Measurements from ENCODE around the gene PAPOLG. TPM values are rescaled to one million over a fixed set of nuclear protein-coding genes. Genes with fewer than 3 reads are reported as not detected.

Gene PAPOLG
- total and polyA plus RNA-seq, 12 donors: 4.5 to 18.5 (median 10.6) TPM

- intact Hi-C loops (cut with DNase I): no loop called here
- Histone ChIP-seq H3K27me3 (no peaks in the 10 kb centered on the region), H3K4me3 (no peak overlapping the region), H3K36me3 (replicated peaks in 1 of 2) (no peaks in the 10 kb centered on the region), H3K9me3 (replicated peaks in 1 of 3) (no peaks in the 10 kb centered on the region), H3K4me1 (replicated peaks in 1 of 2) (no peaks in the 10 kb centered on the region), H3K27ac (no peak overlapping the region)
- TF ChIP-seq, protein P1, sequence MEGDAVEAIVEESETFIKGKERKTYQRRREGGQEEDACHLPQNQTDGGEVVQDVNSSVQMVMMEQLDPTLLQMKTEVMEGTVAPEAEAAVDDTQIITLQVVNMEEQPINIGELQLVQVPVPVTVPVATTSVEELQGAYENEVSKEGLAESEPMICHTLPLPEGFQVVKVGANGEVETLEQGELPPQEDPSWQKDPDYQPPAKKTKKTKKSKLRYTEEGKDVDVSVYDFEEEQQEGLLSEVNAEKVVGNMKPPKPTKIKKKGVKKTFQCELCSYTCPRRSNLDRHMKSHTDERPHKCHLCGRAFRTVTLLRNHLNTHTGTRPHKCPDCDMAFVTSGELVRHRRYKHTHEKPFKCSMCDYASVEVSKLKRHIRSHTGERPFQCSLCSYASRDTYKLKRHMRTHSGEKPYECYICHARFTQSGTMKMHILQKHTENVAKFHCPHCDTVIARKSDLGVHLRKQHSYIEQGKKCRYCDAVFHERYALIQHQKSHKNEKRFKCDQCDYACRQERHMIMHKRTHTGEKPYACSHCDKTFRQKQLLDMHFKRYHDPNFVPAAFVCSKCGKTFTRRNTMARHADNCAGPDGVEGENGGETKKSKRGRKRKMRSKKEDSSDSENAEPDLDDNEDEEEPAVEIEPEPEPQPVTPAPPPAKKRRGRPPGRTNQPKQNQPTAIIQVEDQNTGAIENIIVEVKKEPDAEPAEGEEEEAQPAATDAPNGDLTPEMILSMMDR (IDR thresholded peaks at IDR 0.05): no peak
- TF ChIP-seq POLR2A (IDR thresholded peaks at IDR 0.05): no peak
- WGBS, 4 donors: 67 to 71% (median 70%) methylated on average over 4 to 7 of the region's 7 CpGs
- no peak for DNase-seq
Measured at GRCh38 chr2:60745761-60746160, 10.3 kb upstream of the PAPOLG start.

- H3K27me3 ChIP-seq: no peaks in the 10 kb centered on the region
- DNase-seq: peak in 1 of 7 donors; percentile 66
- WGBS, 4 donors: 67 to 85% (median 79%) methylated on average over 7 to 8 of the region's 8 CpGs
- H3K4me3 ChIP-seq: no peak overlapping the region
- H3K36me3 ChIP-seq (replicated peaks in 1 of 2): no peaks in the 10 kb centered on the region
- no peaks in the 10 kb centered on the region for H3K9me3 ChIP-seq (replicated peaks in 1 of 3)
- intact Hi-C loops (cut with DNase I): no loop called here
- no peak overlapping the region for H3K27ac ChIP-seq
- no peaks in the 10 kb centered on the region for H3K4me1 ChIP-seq (replicated peaks in 1 of 2)
- TF ChIP-seq, protein P1 (IDR thresholded peaks at IDR 0.05): no peak
- TF ChIP-seq POLR2A (IDR thresholded peaks at IDR 0.05): no peak
Measured at GRCh38 chr2:60746318-60746717, 9.8 kb upstream of the PAPOLG start.

DNA sequence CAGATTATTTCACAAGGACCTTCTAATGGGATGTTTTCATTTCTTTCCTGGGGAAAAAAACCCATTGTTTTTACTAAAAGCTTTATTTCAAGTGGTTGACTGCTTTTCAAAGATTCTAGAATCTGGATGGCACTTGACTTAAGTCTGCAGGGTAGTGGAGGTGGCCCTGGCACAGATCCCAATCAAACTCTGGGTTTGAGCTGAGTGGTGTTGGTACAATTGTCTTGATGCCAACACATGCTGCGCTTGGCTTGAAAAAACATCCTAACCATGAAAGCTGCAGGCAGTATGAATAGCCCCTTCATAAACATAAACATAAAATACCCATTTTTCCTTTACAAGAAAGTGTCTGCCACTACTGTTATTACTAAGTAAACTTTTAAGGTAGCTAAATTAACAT is 3.6 kb downstream of the PAPOLG start:
- intact Hi-C loops (cut with DNase I): no loop called here

GRCh38 chr2:60764736-60765534 is 8.9 kb downstream of the PAPOLG start:
- TF ChIP-seq, protein P1 (IDR thresholded peaks at IDR 0.05): no peak
- TF ChIP-seq POLR2A (IDR thresholded peaks at IDR 0.05): no peak

More for the DNA sequence above, 3.6 kb downstream of the PAPOLG start:
- 57 to 70% (median 59%) methylated on average over 1 of the region's 1 CpG for WGBS, 4 donors
- no peak for TF ChIP-seq POLR2A (IDR thresholded peaks at IDR 0.05)
- TF ChIP-seq, protein P1 (IDR thresholded peaks at IDR 0.05): no peak
- Histone ChIP-seq H3K27me3 (no peaks in the 10 kb centered on the region), H3K9me3 (replicated peaks in 1 of 3) (no peaks in the 10 kb centered on the region), H3K4me3 (no peak overlapping the region), H3K27ac (no peak overlapping the region), H3K36me3 (replicated peaks in 1 of 2) (peaks cover 0 to 41% of the 10 kb centered on the region in 2 donors), H3K4me1 (replicated peaks in 1 of 2) (peaks cover 13 to 20% of the 10 kb centered on the region in 2 donors)
- peak in 2 of 7 donors; percentile 19 to 29 for DNase-seq

More at GRCh38 chr2:60764736-60765534, 8.9 kb downstream of the PAPOLG start:
- no peak for DNase-seq
- intact Hi-C loops (cut with DNase I): no loop called here
- H3K27me3 ChIP-seq: no peaks in the 10 kb centered on the region
- H3K4me1 ChIP-seq (replicated peaks in 1 of 2): no peaks in the 10 kb centered on the region
- H3K9me3 ChIP-seq (replicated peaks in 1 of 3): no peaks in the 10 kb centered on the region
- no peak overlapping the region for H3K4me3 ChIP-seq
- WGBS, 4 donors: 71 to 85% (median 76%) methylated on average over 3 of the region's 3 CpGs
- no peak overlapping the region for H3K27ac ChIP-seq
- H3K36me3 ChIP-seq (replicated peaks in 1 of 2): peaks cover 0 to 60% of the 10 kb centered on the region in 2 donors
